ENCODE measurements around the gene TCEA3. TPM values are rescaled to one million over a fixed set of nuclear protein-coding genes. Genes with fewer than 3 reads are reported as not detected.

TCEA3 gene
- total and polyA plus RNA-seq, 10 of the 15 experiments (the other 5 are each of a cell fraction or from before 2014, with no cell fraction given), result 0.06 to 0.23 (median 0.08) TPM; not detected in 7

GRCh38 chr1:23436520-23437354, 12.2 kb upstream of the TCEA3 start:
- Histone ChIP-seq H3K9ac (ENCODE audit: control insufficient read depth, insufficient read depth, low read length) (no peak overlapping the region), H2AFZ (ENCODE audit: control insufficient read depth, low read depth, low read length) (no peak overlapping the region), H3K4me2 (ENCODE audit: control insufficient read depth, insufficient read depth) (no peak overlapping the region), H3K9me3 (replicated peaks; ENCODE audit: control insufficient read depth, insufficient read depth, low read length) (no peaks in the 10 kb centered on the region), H4K20me1 (ENCODE audit: control insufficient read depth, insufficient read depth) (no peaks in the 10 kb centered on the region), H3K27me3 (replicated peaks in 1 of 2; ENCODE audit: control insufficient read depth in 2 of 2, insufficient read depth in 2 of 2, low read length in 1 of 2) (peaks cover 2% of the 10 kb centered on the region in 2 experiments; a peak in 1 of 4 replicates), H3K79me2 (ENCODE audit: control insufficient read depth, insufficient read depth, low read length) (no peaks in the 10 kb centered on the region), H3K27ac (ENCODE audit: control insufficient read depth, insufficient read depth) (no peak overlapping the region), H3K4me3 (no peak overlapping the region), H3K36me3 (ENCODE audit: control insufficient read depth in 2 of 2, insufficient read depth in 2 of 2, low read length in 1 of 2) (no peaks in the 10 kb centered on the region), H3K4me1 (ENCODE audit: control insufficient read depth, insufficient read depth, low read length) (no peaks in the 10 kb centered on the region)
- RAD21 ChIA-PET (ENCODE audit: unreplicated experiment), result no interaction called here
- WGBS (ENCODE audit: insufficient coverage, insufficient replicate concordance, low lambda C conversion rate, missing lambda C conversion rate), result 69% methylated on average over 36 of the region's 49 CpGs
- FAIRE-seq (no peak), ATAC-seq (no peak), DNase-seq (ENCODE audit: low read depth, low spot score) (no peak)
- in situ Hi-C loops (cut with MboI), result no loop called here
- POLR2A ChIA-PET, result no interaction called here
- no TSS peak for BruUV-seq (replicated peaks)
- TF ChIP-seq POLR2A (IDR thresholded peaks at IDR 0.05; ENCODE audit: low read depth, low read length), result no peak
- TF ChIP-seq, protein P1, sequence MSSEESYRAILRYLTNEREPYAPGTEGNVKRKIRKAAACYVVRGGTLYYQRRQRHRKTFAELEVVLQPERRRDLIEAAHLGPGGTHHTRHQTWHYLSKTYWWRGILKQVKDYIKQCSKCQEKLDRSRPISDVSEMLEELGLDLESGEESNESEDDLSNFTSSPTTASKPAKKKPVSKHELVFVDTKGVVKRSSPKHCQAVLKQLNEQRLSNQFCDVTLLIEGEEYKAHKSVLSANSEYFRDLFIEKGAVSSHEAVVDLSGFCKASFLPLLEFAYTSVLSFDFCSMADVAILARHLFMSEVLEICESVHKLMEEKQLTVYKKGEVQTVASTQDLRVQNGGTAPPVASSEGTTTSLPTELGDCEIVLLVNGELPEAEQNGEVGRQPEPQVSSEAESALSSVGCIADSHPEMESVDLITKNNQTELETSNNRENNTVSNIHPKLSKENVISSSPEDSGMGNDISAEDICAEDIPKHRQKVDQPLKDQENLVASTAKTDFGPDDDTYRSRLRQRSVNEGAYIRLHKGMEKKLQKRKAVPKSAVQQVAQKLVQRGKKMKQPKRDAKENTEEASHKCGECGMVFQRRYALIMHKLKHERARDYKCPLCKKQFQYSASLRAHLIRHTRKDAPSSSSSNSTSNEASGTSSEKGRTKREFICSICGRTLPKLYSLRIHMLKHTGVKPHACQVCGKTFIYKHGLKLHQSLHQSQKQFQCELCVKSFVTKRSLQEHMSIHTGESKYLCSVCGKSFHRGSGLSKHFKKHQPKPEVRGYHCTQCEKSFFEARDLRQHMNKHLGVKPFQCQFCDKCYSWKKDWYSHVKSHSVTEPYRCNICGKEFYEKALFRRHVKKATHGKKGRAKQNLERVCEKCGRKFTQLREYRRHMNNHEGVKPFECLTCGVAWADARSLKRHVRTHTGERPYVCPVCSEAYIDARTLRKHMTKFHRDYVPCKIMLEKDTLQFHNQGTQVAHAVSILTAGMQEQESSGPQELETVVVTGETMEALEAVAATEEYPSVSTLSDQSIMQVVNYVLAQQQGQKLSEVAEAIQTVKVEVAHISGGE (CRISPR knock-in tag; IDR thresholded peaks at IDR 0.05), result no peak
- no peak for TF ChIP-seq RELA (IDR thresholded peaks at IDR 0.05; ENCODE audit: borderline replicate concordance, partially characterized antibody)
- TF ChIP-seq ZNF217 (IDR thresholded peaks at IDR 0.05), result no peak
- TF ChIP-seq ATF7 (IDR thresholded peaks at IDR 0.05; ENCODE audit: low read depth), result no peak
- no peak for TF ChIP-seq TBL1XR1 (IDR thresholded peaks at IDR 0.05; ENCODE audit: low read depth, low read length)
- TF ChIP-seq HDGF (IDR thresholded peaks at IDR 0.05), result no peak
- TF ChIP-seq BMI1 (IDR thresholded peaks at IDR 0.05; ENCODE audit: borderline replicate concordance), result no peak
- TF ChIP-seq CBFB (IDR thresholded peaks at IDR 0.05; ENCODE audit: low read depth), result no peak
- TF ChIP-seq KAT2A (conservative IDR thresholded peaks at IDR 0.05; ENCODE audit: control insufficient read depth, low read depth, low read length), result no peak
- no peak for TF ChIP-seq NRF1 (conservative IDR thresholded peaks at IDR 0.05; ENCODE audit: low read depth, low read length)
- no peak for TF ChIP-seq CREM (IDR thresholded peaks at IDR 0.05; ENCODE audit: low read depth)
- TF ChIP-seq CUX1 (IDR thresholded peaks at IDR 0.05; ENCODE audit: insufficient replicate concordance, low read depth, low read length), result no peak
- no peak for TF ChIP-seq GATAD2B (conservative IDR thresholded peaks at IDR 0.05; ENCODE audit: low read depth)
- CTCF ChIA-PET, result no interaction called here
- SMC1A ChIA-PET (ENCODE audit: uncharacterized antibody, unreplicated experiment), result no interaction called here
- intact Hi-C loops (cut with micrococcal nuclease; ENCODE audit: unreplicated experiment), result no loop called here
